Loucy (cell line): ENCODE measurements around the gene ERH.

Experiments
- H2AFZ ChIP-seq: fragments of 200-600 bp; sonication (generic); 2 replicates; pipeline ENCODE4 v1.6.0; 2016; ENCODE audit warnings: antibody characterized with exemption, mild to moderate bottlenecking, low read length, moderate library complexity
- H3F3A ChIP-seq: fragments of 200-600 bp; 2 replicates; pipeline ENCODE4 v1.6.0; 2016; ENCODE audit warnings: antibody characterized with exemption, low read depth, mild to moderate bottlenecking
- H3K27me3 ChIP-seq: fragments of 200-600 bp; sonication (generic); 2 replicates; pipeline ENCODE4 v1.6.1; 2014; ENCODE audit warnings: low read length, mild to moderate bottlenecking; ENCODE audit not compliant: insufficient read depth, poor library complexity, severe bottlenecking
- H3K36me3 ChIP-seq: fragments of 200-600 bp; sonication (generic); 2 replicates; pipeline ENCODE4 v1.6.1; 2016; ENCODE audit warnings: low read length; ENCODE audit not compliant: insufficient read depth
- H3K4me1 ChIP-seq: fragments of 200-600 bp; sonication (generic); 2 replicates; pipeline ENCODE4 v1.5.1; 2014; ENCODE audit warnings: low read length, mild to moderate bottlenecking; ENCODE audit not compliant: insufficient read depth, poor library complexity, severe bottlenecking
- H3K4me2 ChIP-seq: fragments of 200-600 bp; sonication (generic); 2 replicates; pipeline ENCODE4 v1.6.0; 2014; ENCODE audit warnings: antibody characterized with exemption, low read length, low read depth, mild to moderate bottlenecking; ENCODE audit not compliant: poor library complexity, severe bottlenecking
- H3K4me3 ChIP-seq: fragments of 200-600 bp; sonication (generic); 2 replicates; pipeline ENCODE4 v1.5.1; 2014; ENCODE audit warnings: low read length, mild to moderate bottlenecking, mixed read lengths; ENCODE audit not compliant: poor library complexity, severe bottlenecking
- H3K79me2 ChIP-seq: fragments of 200-600 bp; sonication (generic); 2 replicates; pipeline ENCODE4 v1.6.1; 2014; ENCODE audit warnings: low read length; ENCODE audit not compliant: insufficient read depth
- H3K9ac ChIP-seq: fragments of 200-600 bp; sonication (generic); 2 replicates; pipeline ENCODE4 v1.6.0; 2014; ENCODE audit warnings: mild to moderate bottlenecking, low read depth, low read length, moderate library complexity; ENCODE audit not compliant: poor library complexity, severe bottlenecking
- H3K9me2 ChIP-seq: fragments of 200-600 bp; sonication (generic); replicated peaks from 2 replicates; pipeline ENCODE4 v1.6.1; 2016; ENCODE audit warnings: low read depth, low read length, mixed read lengths
- H3K9me3 ChIP-seq: fragments of 200-600 bp; sonication (generic); 2 replicates; pipeline ENCODE4 v1.6.1; 2014; ENCODE audit warnings: mild to moderate bottlenecking, antibody characterized with exemption, low read length, low read depth; ENCODE audit not compliant: insufficient read depth
- H4K20me1 ChIP-seq: fragments of 200-600 bp; sonication (generic); 2 replicates; pipeline ENCODE4 v1.6.0; 2014; ENCODE audit warnings: antibody characterized with exemption, low read length, mild to moderate bottlenecking; ENCODE audit not compliant: insufficient read depth, poor library complexity, severe bottlenecking
- CTCF ChIP-seq: fragments of 200-600 bp; sonication (generic); conservative IDR thresholded peaks from 2 replicates; pipeline ENCODE4 v1.5.1; 2014; ENCODE audit warnings: mild to moderate bottlenecking, antibody characterized with exemption, low read length
- EZH2phosphoT487 ChIP-seq: fragments of 200-600 bp; IDR thresholded peaks from 2 replicates; pipeline ENCODE4 v1.6.1; 2018; ENCODE audit warnings: antibody characterized with exemption, mild to moderate bottlenecking, moderate library complexity, borderline replicate concordance

Gene ERH

DNA sequence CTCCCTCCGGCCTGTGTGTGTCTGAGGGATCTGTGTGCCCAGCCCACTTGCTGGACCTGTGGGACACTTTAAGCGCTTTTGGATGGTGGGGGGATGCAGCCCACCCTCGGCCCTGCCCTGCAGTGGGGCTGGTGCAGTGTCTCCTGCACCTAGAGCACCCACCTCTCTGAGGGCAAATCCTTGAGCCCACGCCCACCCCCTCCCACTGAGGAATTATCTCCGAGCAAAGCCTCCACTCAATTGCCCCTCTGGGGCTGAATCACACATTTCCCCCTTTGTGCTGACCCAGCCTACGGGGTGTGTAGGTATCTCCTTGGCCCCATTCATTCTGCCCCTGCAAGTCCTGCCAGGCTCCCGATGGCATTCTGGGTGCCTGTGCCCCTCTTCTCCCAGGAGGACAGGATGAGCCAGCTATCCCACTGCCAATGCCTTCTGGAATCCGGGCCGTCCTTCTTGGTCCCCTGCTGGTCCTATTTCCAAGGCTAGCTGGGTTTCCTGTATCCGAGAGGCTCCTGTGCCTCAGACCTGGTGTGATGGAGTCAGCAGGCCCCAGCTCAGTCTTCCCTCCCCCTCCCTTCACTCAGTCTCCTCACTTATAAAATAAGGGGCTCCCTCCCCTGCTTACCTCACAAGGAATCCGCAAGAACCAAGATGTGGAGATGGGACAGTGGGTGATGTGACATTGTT lies 48.9 kb downstream of the ERH start:
- no peaks in the 10 kb centered on the region for H3F3A ChIP-seq
- H4K20me1 ChIP-seq: no peaks in the 10 kb centered on the region
- TF ChIP-seq EZH2phosphoT487: no peak
- no peaks in the 10 kb centered on the region for H3K9me3 ChIP-seq
- H3K79me2 ChIP-seq: no peaks in the 10 kb centered on the region
- peaks cover 5% of the 10 kb centered on the region for H3K4me1 ChIP-seq
- no peak overlapping the region for H2AFZ ChIP-seq
- no peak overlapping the region for H3K4me2 ChIP-seq
- no peak overlapping the region for H3K4me3 ChIP-seq
- H3K9me2 ChIP-seq: no peaks in the 10 kb centered on the region
- no peaks in the 10 kb centered on the region for H3K27me3 ChIP-seq
- H3K36me3 ChIP-seq: no peaks in the 10 kb centered on the region
- no peak overlapping the region for H3K9ac ChIP-seq

DNA sequence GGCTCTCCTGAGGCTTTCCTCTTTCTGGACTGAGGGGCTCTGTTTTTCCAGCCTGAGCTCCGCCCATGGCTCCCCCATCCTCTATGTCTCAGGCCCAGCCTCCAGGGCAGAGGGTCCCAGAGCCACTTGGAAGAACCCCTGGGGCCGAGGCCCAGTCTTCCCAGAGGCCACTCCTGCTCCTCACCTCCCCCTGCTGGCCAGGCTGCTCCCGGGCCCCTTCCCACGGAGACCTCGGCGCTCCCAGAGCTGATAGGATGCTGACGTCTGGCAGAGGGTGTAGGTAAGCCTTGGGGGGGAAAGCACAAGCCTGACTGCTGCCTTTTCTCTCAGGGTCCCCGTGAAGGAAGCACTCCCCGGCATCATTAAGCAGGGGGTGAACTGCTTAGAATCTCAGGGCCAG lies 51.4 kb downstream of the ERH start:
- H2AFZ ChIP-seq: no peak overlapping the region

DNA sequence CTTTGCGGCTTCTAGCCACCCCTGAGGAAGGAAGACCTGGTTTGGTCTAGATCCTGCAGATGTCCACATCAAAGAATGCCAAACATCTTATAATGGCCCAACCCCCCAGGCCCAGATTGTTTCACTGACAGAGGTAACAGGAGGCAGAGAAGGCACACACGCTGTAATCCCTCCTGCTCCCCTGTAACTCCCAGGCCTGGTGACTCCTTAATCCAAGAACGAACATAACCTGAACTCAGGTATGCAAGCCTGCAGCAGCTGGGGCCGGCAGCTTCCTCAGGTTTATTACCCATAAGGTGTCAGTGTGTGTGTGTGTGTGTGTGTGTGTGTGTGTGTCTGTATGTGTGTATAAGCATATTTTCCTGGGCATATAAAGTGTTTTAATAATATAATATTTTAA lies 52.7 kb downstream of the ERH start:
- Histone ChIP-seq H3K4me3 (no peak overlapping the region), H3K79me2 (no peaks in the 10 kb centered on the region), H3K4me1 (peaks cover 4% of the 10 kb centered on the region), H3K4me2 (no peak overlapping the region), H3K9ac (no peak overlapping the region), H3K9me2 (no peaks in the 10 kb centered on the region), H3F3A (no peaks in the 10 kb centered on the region), H4K20me1 (no peaks in the 10 kb centered on the region), H3K27me3 (no peaks in the 10 kb centered on the region), H2AFZ (no peak overlapping the region), H3K9me3 (no peaks in the 10 kb centered on the region), H3K36me3 (no peaks in the 10 kb centered on the region)
- TF ChIP-seq CTCF (no peak), EZH2phosphoT487 (no peak)

More for the DNA sequence above, 51.4 kb downstream of the ERH start:
- H3K9me2 ChIP-seq: no peaks in the 10 kb centered on the region
- H3K4me2 ChIP-seq: no peak overlapping the region
- H3K9ac ChIP-seq: no peak overlapping the region
- no peaks in the 10 kb centered on the region for H3K9me3 ChIP-seq
- no peaks in the 10 kb centered on the region for H4K20me1 ChIP-seq
- H3K4me1 ChIP-seq: peaks cover 4% of the 10 kb centered on the region
- no peaks in the 10 kb centered on the region for H3K27me3 ChIP-seq
- H3F3A ChIP-seq: no peaks in the 10 kb centered on the region
- H3K79me2 ChIP-seq: no peaks in the 10 kb centered on the region
- TF ChIP-seq CTCF (peak; percentile 57), EZH2phosphoT487 (no peak)
- H3K36me3 ChIP-seq: no peaks in the 10 kb centered on the region
- no peak overlapping the region for H3K4me3 ChIP-seq

DNA sequence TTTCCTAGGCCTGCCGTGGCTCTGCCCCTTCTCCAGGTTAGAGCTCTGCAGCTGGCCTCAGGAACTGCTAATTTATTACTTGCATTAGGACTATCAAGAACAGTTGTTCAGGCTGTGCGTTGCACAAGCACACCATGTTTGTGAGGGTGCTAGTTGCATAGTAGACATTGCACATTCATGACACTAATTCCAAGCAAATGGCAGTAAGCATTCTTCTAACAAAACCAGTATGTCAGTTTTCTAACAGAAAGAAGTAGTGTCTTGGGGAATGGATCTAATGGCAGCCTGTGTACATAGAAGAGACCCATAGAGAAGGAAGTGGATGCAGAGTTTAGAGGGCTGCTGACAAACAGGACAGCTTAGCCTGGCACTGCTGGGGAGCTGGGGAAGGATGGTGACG lies 53.9 kb downstream of the ERH start:
- H3K9me2 ChIP-seq: no peaks in the 10 kb centered on the region
- no peak for TF ChIP-seq CTCF
- TF ChIP-seq EZH2phosphoT487: no peak
- H3K27me3 ChIP-seq: no peaks in the 10 kb centered on the region
- no peak overlapping the region for H3K9ac ChIP-seq
- no peaks in the 10 kb centered on the region for H3K79me2 ChIP-seq
- no peak overlapping the region for H2AFZ ChIP-seq
- H3K4me1 ChIP-seq: peaks cover 4% of the 10 kb centered on the region
- no peak overlapping the region for H3K4me3 ChIP-seq
- H3F3A ChIP-seq: no peaks in the 10 kb centered on the region
- no peaks in the 10 kb centered on the region for H3K9me3 ChIP-seq
- H3K36me3 ChIP-seq: no peaks in the 10 kb centered on the region
- no peaks in the 10 kb centered on the region for H4K20me1 ChIP-seq
- no peak overlapping the region for H3K4me2 ChIP-seq
